Calu3 (cell line): ENCODE data around the gene FNBP1. TPM values are rescaled to one million over a fixed set of nuclear protein-coding genes. Genes with fewer than 3 reads are reported as not detected.
A peak's percentile ranks its signal among the peaks of the same experiment; 100 is the strongest.

Experiments used
- BruUV-seq: library from RNA; stranded (reverse); fragments of 400-500 nt; replicated peaks from 2 replicates; lab custom pipeline; 2021; lab: Mats Ljungman, UMichigan
- CTCF ChIA-PET: fragments of 300-600 bp; sonication (Branson Sonifier 250); formaldehyde crosslinking; loops from one replicate; lab custom pipeline; 2022; ENCODE audit warnings: antibody characterized with exemption; lab: Charles Lee
- DNase-seq: peaks from one replicate; pipeline ENCODE4 v3.0.0; 2022
- H3K27ac Mint-ChIP-seq: one replicate; pipeline ENCODE4 v1.8.0; 2022; ENCODE audit warnings: mixed read lengths; ENCODE audit not compliant: unreplicated experiment
- H3K27me3 Mint-ChIP-seq: one replicate; pipeline ENCODE4 v1.8.0; 2022; ENCODE audit warnings: mixed read lengths; ENCODE audit not compliant: unreplicated experiment
- H3K36me3 Mint-ChIP-seq: one replicate; pipeline ENCODE4 v1.8.0; 2022; ENCODE audit warnings: mild to moderate bottlenecking, moderate library complexity, mixed read lengths; ENCODE audit not compliant: insufficient read depth, unreplicated experiment
- H3K4me1 Mint-ChIP-seq: one replicate; pipeline ENCODE4 v1.8.0; 2022; ENCODE audit warnings: mild to moderate bottlenecking, low read depth, mixed read lengths; ENCODE audit not compliant: unreplicated experiment
- H3K4me3 Mint-ChIP-seq: one replicate; pipeline ENCODE4 v1.8.0; 2022; ENCODE audit warnings: mild to moderate bottlenecking, low read depth, moderate library complexity, mixed read lengths; ENCODE audit not compliant: unreplicated experiment
- H3K9me3 Mint-ChIP-seq: one replicate; pipeline ENCODE4 v1.8.0; 2022; ENCODE audit warnings: low read depth, mixed read lengths; ENCODE audit not compliant: unreplicated experiment
- intact Hi-C: fragments of 100-400 bp; cut with micrococcal nuclease; formaldehyde crosslinking; loops from one replicate; pipeline ENCODE4 v1.10.0; 2022; ENCODE audit not compliant: unreplicated experiment
- total RNA-seq: library from RNA; stranded (reverse); gene quantifications from 2 replicates; pipeline ENCODE4 v1.2.3, GENCODE V29; 2022
- TF ChIP-seq, protein P1 (sequence below): fragments of 200-600 bp; IDR thresholded peaks from one replicate; pipeline ENCODE4 v1.8.0; 2022; ENCODE audit warnings: antibody characterized with exemption; ENCODE audit not compliant: unreplicated experiment

Gene FNBP1
- total RNA-seq, 1 experiment from 2014 or later, result 9.9 TPM

DNA sequence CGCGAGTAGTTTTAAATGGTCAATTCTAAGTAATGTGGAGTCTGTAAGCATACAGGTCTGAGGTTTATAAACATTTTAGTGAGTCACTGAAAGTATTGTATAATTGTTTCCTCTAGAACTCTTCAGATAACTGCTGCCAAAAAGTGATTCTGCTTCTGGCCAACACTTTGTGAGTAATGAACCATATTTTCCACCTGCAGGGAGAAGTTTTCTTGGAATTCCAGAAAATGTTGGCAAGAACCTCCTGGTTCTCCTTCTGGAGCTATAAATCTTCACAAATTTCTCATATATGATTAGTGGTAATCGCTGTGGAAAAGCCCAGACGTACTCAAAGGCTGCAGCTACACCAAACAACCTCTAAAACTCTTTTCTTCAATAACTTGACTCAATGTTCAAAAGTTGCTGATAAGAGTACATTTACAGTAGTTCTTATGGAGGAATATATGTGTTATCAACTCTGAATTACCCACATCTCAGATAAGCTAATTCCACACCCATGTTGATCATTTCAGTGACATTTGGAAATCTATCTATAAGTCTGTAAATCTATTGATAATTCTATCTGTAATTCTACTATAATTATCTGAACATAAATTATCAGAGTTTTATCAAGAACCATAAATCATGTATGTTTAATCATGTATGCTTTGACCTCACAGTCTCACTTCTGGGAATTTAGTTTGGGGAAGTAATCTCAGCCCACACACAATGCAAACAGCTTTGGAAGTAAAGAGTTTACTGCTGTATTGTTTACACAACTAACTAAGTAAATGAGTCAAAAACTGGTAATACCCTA is 74.1 kb downstream of the FNBP1 start:
- Mint-ChIP-seq H3K36me3 (no peaks in the 10 kb centered on the region), H3K27me3 (no peaks in the 10 kb centered on the region), H3K9me3 (no peaks in the 10 kb centered on the region), H3K27ac (no peak overlapping the region), H3K4me1 (no peaks in the 10 kb centered on the region), H3K4me3 (no peak overlapping the region)
- no TSS peak for BruUV-seq
- CTCF ChIA-PET, result no interaction called here
- intact Hi-C loops, result loop anchor here (10.0 kb wide), 1 partner anchor 76 kb away; the partner anchor contains the start of gene FNBP1
- no peak for DNase-seq
- TF ChIP-seq, protein P1, sequence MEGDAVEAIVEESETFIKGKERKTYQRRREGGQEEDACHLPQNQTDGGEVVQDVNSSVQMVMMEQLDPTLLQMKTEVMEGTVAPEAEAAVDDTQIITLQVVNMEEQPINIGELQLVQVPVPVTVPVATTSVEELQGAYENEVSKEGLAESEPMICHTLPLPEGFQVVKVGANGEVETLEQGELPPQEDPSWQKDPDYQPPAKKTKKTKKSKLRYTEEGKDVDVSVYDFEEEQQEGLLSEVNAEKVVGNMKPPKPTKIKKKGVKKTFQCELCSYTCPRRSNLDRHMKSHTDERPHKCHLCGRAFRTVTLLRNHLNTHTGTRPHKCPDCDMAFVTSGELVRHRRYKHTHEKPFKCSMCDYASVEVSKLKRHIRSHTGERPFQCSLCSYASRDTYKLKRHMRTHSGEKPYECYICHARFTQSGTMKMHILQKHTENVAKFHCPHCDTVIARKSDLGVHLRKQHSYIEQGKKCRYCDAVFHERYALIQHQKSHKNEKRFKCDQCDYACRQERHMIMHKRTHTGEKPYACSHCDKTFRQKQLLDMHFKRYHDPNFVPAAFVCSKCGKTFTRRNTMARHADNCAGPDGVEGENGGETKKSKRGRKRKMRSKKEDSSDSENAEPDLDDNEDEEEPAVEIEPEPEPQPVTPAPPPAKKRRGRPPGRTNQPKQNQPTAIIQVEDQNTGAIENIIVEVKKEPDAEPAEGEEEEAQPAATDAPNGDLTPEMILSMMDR, result no peak

DNA sequence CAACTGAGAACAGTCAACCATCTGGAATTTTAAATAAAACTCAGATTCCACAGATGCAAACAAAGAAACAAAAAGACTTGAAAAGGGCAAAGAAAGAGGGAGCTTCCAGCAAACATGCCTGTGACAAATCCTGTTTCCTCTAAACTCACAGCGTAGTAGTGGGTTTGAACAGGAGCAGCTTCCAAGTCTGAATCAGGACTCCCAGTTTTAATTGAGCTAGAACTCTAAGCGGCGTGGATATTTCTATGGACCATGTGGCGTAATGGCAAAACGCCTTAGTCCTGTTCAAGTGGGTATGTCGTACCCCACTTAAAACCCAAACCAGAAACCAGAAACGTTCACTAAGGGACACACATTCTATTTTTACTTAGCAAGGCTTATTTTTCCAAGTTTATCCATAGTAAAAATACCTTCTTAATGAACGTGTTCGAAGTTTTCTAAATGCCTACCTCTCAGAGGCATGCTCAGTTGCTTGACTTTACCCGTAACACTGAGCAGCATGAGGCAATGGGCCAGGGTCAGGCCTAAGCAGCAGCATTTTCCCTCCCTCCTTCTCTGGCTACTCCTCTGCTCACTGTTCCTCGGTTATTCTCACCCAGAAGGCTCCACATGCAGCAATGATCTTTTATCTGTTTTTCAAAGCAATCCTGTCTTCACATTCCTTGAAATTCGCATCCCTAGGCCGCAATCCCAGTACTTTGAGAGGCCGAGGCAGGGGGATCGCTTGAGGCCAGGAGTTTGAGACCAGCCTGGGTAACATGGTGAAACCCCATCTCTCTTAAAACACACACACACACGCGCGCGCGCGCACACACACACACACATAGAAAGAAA is 77.9 kb downstream of the FNBP1 start:
- no peak for DNase-seq
- Mint-ChIP-seq H3K27ac (no peak overlapping the region), H3K27me3 (no peaks in the 10 kb centered on the region), H3K4me1 (peaks cover 9% of the 10 kb centered on the region), H3K36me3 (peaks cover 8% of the 10 kb centered on the region), H3K4me3 (no peak overlapping the region), H3K9me3 (no peaks in the 10 kb centered on the region)
- BruUV-seq, result no TSS peak
- CTCF ChIA-PET, result no interaction called here
- TF ChIP-seq, protein P1, result no peak
- intact Hi-C loops, result loop anchor here (10.0 kb wide), 1 partner anchor 80 kb away; the partner anchor contains the start of gene FNBP1

DNA sequence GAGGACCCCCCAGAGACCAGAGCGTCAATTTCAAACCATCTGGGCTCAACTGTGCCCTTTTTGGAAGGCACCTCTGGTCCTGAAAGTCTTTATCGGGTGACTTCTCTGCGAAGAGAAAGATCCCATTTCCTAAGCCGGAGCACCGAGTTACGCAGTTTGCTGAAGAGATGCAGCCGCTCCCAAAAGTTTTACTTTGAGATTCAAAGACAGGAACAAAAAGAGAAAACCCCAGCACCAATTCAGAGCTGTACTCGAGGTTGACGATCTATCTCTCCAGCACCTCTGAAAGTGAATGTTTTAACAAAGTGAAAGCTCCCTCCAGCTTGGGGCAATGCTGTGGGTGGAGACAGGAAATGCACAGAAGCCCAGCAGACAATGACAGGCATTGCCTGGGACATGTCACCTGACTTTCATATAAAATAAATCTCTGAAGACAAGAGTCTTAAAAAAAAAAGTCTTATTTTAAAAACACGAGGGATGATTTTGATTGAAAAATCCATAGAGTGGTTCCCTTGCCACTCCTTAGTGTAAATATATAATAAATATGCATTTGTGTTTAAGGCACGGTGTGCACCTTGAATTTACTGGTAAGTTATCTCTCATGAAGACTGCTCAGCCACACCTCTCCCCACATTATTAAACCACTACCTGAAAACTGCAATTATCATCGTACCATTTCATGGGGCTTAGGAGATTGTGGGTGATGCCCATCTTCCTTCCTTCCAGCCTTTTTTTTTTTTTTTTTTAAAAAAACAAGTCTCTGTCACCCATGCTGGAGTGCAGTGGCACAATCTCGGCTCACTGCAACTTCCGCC is 79.9 kb downstream of the FNBP1 start:
- BruUV-seq, result TSS peak; percentile 37
- CTCF ChIA-PET, result no interaction called here
- TF ChIP-seq, protein P1, result no peak
- peak overlapping the region; percentile 61 for H3K4me3 Mint-ChIP-seq
- H3K36me3 Mint-ChIP-seq, result peaks cover 8% of the 10 kb centered on the region
- H3K4me1 Mint-ChIP-seq, result peaks cover 9% of the 10 kb centered on the region
- H3K9me3 Mint-ChIP-seq, result no peaks in the 10 kb centered on the region
- DNase-seq, result peak; percentile 11
- H3K27me3 Mint-ChIP-seq, result no peaks in the 10 kb centered on the region
- H3K27ac Mint-ChIP-seq, result peak overlapping the region; percentile 49
- intact Hi-C loops, result loop anchor here (10.0 kb wide), 1 partner anchor 82 kb away; the partner anchor contains the start of gene FNBP1

DNA sequence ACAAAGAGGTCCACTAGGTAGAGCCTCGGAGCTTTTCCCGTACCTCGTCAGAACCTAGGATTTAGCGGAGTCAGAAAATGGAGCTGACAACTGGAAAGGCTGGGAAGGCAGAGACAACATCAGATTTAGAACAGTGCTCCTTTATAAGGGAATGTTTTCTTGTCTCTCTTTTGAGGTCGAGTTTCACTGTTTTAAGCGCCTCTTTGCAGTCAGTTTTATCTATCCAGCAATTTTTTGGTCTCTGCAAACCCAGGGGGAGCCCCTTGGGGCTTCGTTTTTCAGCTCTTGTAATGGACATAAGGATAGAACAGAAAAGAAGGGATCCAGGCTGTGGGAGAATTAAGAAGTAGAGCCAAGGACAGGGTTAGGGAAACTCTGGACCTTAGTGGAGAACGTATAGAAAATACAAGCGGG is 80.5 kb downstream of the FNBP1 start:
- peaks cover 9% of the 10 kb centered on the region for H3K4me1 Mint-ChIP-seq
- TF ChIP-seq, protein P1, result no peak
- CTCF ChIA-PET, result no interaction called here
- intact Hi-C loops, result loop anchor here (10.0 kb wide), 1 partner anchor 82 kb away; the partner anchor contains the start of gene FNBP1
- no peaks in the 10 kb centered on the region for H3K27me3 Mint-ChIP-seq
- peak overlapping the region; percentile 49 for H3K27ac Mint-ChIP-seq
- no TSS peak for BruUV-seq
- DNase-seq, result no peak
- peaks cover 8% of the 10 kb centered on the region for H3K36me3 Mint-ChIP-seq
- H3K4me3 Mint-ChIP-seq, result peak overlapping the region; percentile 61
- no peaks in the 10 kb centered on the region for H3K9me3 Mint-ChIP-seq
